Sigmoid colon (tissue), 7 donors: ENCODE measurements around the gene NEDD9. TPM values are rescaled to one million over a fixed set of nuclear protein-coding genes. Genes with fewer than 3 reads are reported as not detected.

ENCODE experiments used
- DNase-seq: peaks from one replicate; pipeline ENCODE4 v3.0.0-alpha.2; 2019
- H3K27ac ChIP-seq, 4 donors: fragments of 200-600 bp; sonication (generic); one replicate each; pipeline ENCODE4 v1.5.1; 2016 to 2019; ENCODE audit warnings: mild to moderate bottlenecking in 1 of 4
- H3K27me3 ChIP-seq, 3 donors: fragments of 200-600 bp; sonication (generic); one replicate each; pipeline ENCODE4 v1.5.1; 2019; ENCODE audit warnings: mild to moderate bottlenecking in 1 of 3
- H3K36me3 ChIP-seq, 4 donors: fragments of 200-600 bp; sonication (generic); one replicate each; pipeline ENCODE4 v1.5.1; 2016 to 2019
- H3K4me1 ChIP-seq, 4 donors: fragments of 200-600 bp; sonication (generic); one replicate each; pipeline ENCODE4 v1.5.1; 2017 to 2019
- H3K4me3 ChIP-seq, 4 donors: fragments of 200-600 bp; sonication (generic); one replicate each; pipeline ENCODE4 v1.5.1; 2017 to 2019; ENCODE audit warnings: mild to moderate bottlenecking in 2 of 4, moderate library complexity in 1 of 4
- H3K9me3 ChIP-seq, 4 donors: fragments of 200-600 bp in 3 of 4; sonication (generic) in 3 of 4; one replicate each; pipeline versions ENCODE4 v1.5.1 to v1.6.1; 2013 to 2019
- EP300 ChIP-seq, 4 donors: sonication (generic); formaldehyde crosslinking; IDR thresholded peaks; one replicate each; pipeline ENCODE4 v1.6.1; 2017; ENCODE audit warnings: antibody characterized with exemption in 4 of 4
- POLR2A ChIP-seq, 2 donors: fragments of 450-650 bp; IDR thresholded peaks; one replicate each; pipeline ENCODE4 v1.6.1; 2016; ENCODE audit warnings: antibody characterized with exemption in 2 of 2, mild to moderate bottlenecking in 2 of 2, moderate library complexity in 2 of 2
- POLR2AphosphoS5 ChIP-seq, 4 donors: sonication (generic); formaldehyde crosslinking; IDR thresholded peaks; one replicate each; pipeline ENCODE4 v1.6.1; 2017; ENCODE audit warnings: antibody characterized with exemption in 4 of 4
- WGBS, 2 donors: extraction: QIAGEN DNeasy Blood & Tissue Kit; methylation state at CpG; one replicate each; pipeline ENCODE4 v1.1.7; 2013; 5-methylcytosine and 5-hydroxymethylcytosine counted together
- intact Hi-C: fragments of 100-400 bp; cut with DNase I; formaldehyde crosslinking; loops from one replicate; pipeline ENCODE4 v1.15.1; 2023
- polyA plus RNA-seq, 3 donors: library from polyadenylated mRNA; stranded (reverse); fragments of 200-250 nt; gene quantifications; one replicate each; pipeline ENCODE4 v1.2.3, GENCODE V29; 2013
- total RNA-seq, 4 donors: library from RNA; depleted of rRNA; stranded (reverse); fragments of >200 nt; gene quantifications; one replicate each; pipeline ENCODE4 v1.1.0, GENCODE V29; 2016
- TF ChIP-seq, protein P1 (sequence below), 4 experiments: fragments of 450-650 bp in 3 of 4; fragments of 200-600 bp in 1 of 4; IDR thresholded peaks; one replicate each; pipeline ENCODE4 v1.5.1; 2016 to 2019; ENCODE audit warnings: antibody characterized with exemption in 4 of 4, mild to moderate bottlenecking in 3 of 4, moderate library complexity in 2 of 4
- donor health status: healthy with polysubstance abuse.
- donor health status: Bipolar disorder and iron deficiency.
- donor health status: healthy.

NEDD9 gene
- total and polyA plus RNA-seq, 7 donors, result 13.8 to 42.5 (median 21.4) TPM

DNA sequence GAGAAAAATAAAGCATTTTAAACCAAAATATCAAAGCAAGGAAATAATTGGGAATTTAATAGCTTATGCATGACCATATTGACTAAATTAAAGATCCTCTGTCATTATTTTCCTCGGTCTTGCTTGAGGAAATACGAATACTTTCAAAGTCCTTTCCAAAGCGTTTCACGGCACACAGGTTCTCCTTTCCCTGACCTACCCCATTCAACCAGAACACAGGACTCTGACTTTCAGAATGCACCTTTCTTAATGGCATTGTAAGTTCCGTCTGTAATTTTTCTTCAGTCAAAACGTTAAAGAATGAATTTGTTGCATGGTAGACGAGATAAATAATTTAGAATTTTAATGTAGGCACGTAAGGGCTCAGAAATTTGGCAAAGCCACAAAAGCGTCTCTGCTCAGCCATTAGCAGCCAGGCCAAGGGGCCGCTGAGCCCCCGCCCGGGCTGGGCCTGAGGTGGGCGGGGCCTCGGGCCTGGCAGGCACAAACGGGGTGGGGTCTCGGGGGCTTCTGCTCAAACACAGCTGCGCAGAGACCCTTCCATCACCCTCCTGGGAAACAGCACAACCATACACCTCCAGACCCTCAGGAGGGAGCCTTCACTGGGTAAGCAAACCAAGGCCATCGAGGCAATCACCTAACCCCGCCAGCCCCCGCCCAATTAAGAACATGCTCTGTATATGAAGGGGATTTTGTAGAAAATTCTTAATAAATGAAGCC is 3.4 kb downstream of the NEDD9 start:
- no peaks in the 10 kb centered on the region for H3K9me3 ChIP-seq
- WGBS, 2 donors, result 20 to 64% methylated on average over 20 of the region's 20 CpGs
- H3K4me1 ChIP-seq, result peaks cover 0 to 52% (median 28%) of the 10 kb centered on the region in 4 donors
- H3K27me3 ChIP-seq, result no peaks in the 10 kb centered on the region
- peak overlapping the region; percentile 83 to 92 (median 89) for H3K27ac ChIP-seq
- TF ChIP-seq, protein P1, sequence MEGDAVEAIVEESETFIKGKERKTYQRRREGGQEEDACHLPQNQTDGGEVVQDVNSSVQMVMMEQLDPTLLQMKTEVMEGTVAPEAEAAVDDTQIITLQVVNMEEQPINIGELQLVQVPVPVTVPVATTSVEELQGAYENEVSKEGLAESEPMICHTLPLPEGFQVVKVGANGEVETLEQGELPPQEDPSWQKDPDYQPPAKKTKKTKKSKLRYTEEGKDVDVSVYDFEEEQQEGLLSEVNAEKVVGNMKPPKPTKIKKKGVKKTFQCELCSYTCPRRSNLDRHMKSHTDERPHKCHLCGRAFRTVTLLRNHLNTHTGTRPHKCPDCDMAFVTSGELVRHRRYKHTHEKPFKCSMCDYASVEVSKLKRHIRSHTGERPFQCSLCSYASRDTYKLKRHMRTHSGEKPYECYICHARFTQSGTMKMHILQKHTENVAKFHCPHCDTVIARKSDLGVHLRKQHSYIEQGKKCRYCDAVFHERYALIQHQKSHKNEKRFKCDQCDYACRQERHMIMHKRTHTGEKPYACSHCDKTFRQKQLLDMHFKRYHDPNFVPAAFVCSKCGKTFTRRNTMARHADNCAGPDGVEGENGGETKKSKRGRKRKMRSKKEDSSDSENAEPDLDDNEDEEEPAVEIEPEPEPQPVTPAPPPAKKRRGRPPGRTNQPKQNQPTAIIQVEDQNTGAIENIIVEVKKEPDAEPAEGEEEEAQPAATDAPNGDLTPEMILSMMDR (IDR thresholded peaks at IDR 0.05), result no peak
- peak in 1 of 4 donors; percentile 47 for TF ChIP-seq POLR2AphosphoS5 (IDR thresholded peaks at IDR 0.05)
- H3K36me3 ChIP-seq, result no peaks in the 10 kb centered on the region
- peak overlapping the region in 3 of 4 donors; percentile 54 to 64 (median 60) for H3K4me3 ChIP-seq
- intact Hi-C loops, result no loop called here
- no peak for DNase-seq

DNA sequence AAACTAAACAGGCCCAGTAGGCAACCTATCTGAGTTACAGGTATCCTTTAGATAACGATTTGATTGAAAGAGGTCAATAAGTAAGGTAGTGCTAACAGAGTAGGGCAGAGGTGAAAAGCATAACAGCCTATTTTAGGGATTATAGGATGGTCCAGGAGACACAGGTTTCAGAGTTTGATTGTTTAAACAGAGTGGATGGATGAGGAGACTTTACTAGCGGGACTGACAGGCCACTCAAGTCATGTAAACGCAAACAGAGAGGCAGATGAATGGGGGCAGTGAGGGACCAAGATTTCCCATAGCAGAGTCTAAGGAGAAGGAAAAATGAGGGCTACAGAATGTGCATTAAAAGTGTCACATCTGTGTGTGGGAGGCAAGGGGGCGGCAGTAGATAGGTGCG is 4.8 kb downstream of the NEDD9 start:
- Histone ChIP-seq H3K36me3 (no peaks in the 10 kb centered on the region), H3K9me3 (no peaks in the 10 kb centered on the region), H3K27ac (peak overlapping the region in 1 of 4 donors; percentile 92), H3K4me1 (peaks cover 0 to 46% (median 23%) of the 10 kb centered on the region in 4 donors), H3K4me3 (no peak overlapping the region), H3K27me3 (no peaks in the 10 kb centered on the region)
- intact Hi-C loops, result no loop called here
- DNase-seq, result no peak
- TF ChIP-seq POLR2A (IDR thresholded peaks at IDR 0.05) (no peak), EP300 (IDR thresholded peaks at IDR 0.05) (no peak), POLR2AphosphoS5 (IDR thresholded peaks at IDR 0.05) (no peak)
- TF ChIP-seq, protein P1 (IDR thresholded peaks at IDR 0.05), result no peak
- 74 to 85% methylated on average over 5 of the region's 5 CpGs for WGBS, 2 donors

DNA sequence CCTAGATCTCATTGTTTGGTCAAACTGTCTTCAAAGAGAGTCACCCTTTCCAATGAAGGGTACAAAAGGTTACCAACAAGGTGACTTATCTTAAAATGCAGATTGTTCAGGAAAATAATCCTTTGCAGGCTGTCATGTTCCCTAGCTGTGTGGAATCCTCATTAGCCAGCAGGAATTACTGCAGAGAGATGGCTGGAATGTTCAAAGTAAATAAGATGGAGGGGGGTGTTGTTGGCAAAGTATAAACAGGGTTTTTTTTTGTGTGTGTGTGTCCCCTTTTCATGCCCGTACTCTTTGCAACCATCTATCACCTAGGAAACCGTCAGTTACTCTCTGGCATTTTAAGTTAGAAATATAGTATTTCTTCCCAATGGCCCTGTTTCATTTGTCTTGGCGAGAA is 6.5 kb downstream of the NEDD9 start:
- no peak overlapping the region for H3K4me3 ChIP-seq
- H3K36me3 ChIP-seq, result no peaks in the 10 kb centered on the region
- H3K4me1 ChIP-seq, result peaks cover 0 to 50% (median 16%) of the 10 kb centered on the region in 4 donors
- peak overlapping the region in 1 of 4 donors; percentile 92 for H3K27ac ChIP-seq
- 85 to 89% methylated on average over 3 of the region's 3 CpGs for WGBS, 2 donors
- intact Hi-C loops, result no loop called here
- no peak for DNase-seq
- H3K9me3 ChIP-seq, result no peaks in the 10 kb centered on the region
- H3K27me3 ChIP-seq, result no peaks in the 10 kb centered on the region
- TF ChIP-seq, protein P1 (IDR thresholded peaks at IDR 0.05), result no peak
- no peak for TF ChIP-seq POLR2A (IDR thresholded peaks at IDR 0.05)
- no peak for TF ChIP-seq EP300 (IDR thresholded peaks at IDR 0.05)
- no peak for TF ChIP-seq POLR2AphosphoS5 (IDR thresholded peaks at IDR 0.05)

DNA sequence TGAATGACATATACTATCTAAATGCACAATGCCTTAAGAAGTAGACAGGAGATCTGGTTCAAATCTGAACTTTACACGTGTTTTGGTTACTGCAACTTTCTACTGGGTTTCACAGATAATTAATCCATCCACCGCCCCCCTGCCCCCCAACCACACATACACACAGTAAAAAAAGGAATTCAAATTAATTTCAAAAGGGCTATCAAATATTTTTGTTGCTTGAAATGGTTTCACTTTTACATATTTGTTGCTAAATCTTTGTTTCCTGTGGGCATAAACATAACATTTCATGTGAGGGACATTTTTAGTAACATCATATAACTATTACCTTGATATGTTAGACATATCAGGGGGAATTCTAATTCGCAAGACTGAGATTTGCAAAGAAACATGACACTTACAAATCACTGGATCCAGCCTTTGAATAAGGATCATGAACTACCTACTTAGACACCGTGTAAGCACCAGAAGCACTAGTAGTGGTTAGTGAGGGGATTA is 7.5 kb downstream of the NEDD9 start:
- no peak for DNase-seq
- peak overlapping the region in 2 of 4 donors; percentile 36 to 51 for H3K27ac ChIP-seq
- no peak overlapping the region for H3K4me3 ChIP-seq
- TF ChIP-seq, protein P1 (IDR thresholded peaks at IDR 0.05), result no peak
- no peak for TF ChIP-seq EP300 (IDR thresholded peaks at IDR 0.05)
- no peak for TF ChIP-seq POLR2AphosphoS5 (IDR thresholded peaks at IDR 0.05)
- no peak for TF ChIP-seq POLR2A (IDR thresholded peaks at IDR 0.05)
- H3K9me3 ChIP-seq, result no peaks in the 10 kb centered on the region
- 75 to 79% methylated on average over 4 of the region's 4 CpGs for WGBS, 2 donors
- peaks cover 0 to 41% (median 12%) of the 10 kb centered on the region in 4 donors for H3K4me1 ChIP-seq
- intact Hi-C loops, result no loop called here
- H3K27me3 ChIP-seq, result no peaks in the 10 kb centered on the region
- H3K36me3 ChIP-seq, result no peaks in the 10 kb centered on the region
